ENCODE results near the gene LENEP.
"Not testable (repeated sequence)": the region's sequence is repeated elsewhere in the genome, so short reads cannot be mapped to it uniquely, and the experiment has no call there.

LENEP gene

GRCh38 chr1:154975409-154976059 lies 17.9 kb upstream of the LENEP start:
- DNase-seq (ENCODE audit: low read depth) = no peak

- not testable (repeated sequence) for DNase-seq (ENCODE audit: low read depth)
Measured at GRCh38 chr1:154977762-154978161, 15.6 kb upstream of the LENEP start.

- DNase-seq (ENCODE audit: low read depth) = no peak
Measured at GRCh38 chr1:154978360-154978759, 15.0 kb upstream of the LENEP start.

GRCh38 chr1:154982341-154982740 lies 11.0 kb upstream of the LENEP start:
- no peak for DNase-seq (ENCODE audit: low read depth)

GRCh38 chr1:154982897-154983648 lies 10.3 kb upstream of the LENEP start, which contains the start of gene FLAD1:
Gene FLAD1, plus strand, starts transcription at chr1:154983344. Its CDS starts 351 bp downstream, at chr1:154983695.
- DNase-seq (ENCODE audit: low read depth) = peak; percentile 100

GRCh38 chr1:154983776-154984466 lies 9.5 kb upstream of the LENEP start:
- DNase-seq (ENCODE audit: low read depth) = no peak

- not testable (repeated sequence) for DNase-seq (ENCODE audit: low read depth)
Measured at GRCh38 chr1:154986736-154987135, 6.7 kb upstream of the LENEP start.

- no peak for DNase-seq (ENCODE audit: low read depth)
Measured at GRCh38 chr1:154987326-154987725, 6.1 kb upstream of the LENEP start.

- DNase-seq (ENCODE audit: low read depth) = no peak
Measured at GRCh38 chr1:154988058-154988954, 5.1 kb upstream of the LENEP start.

GRCh38 chr1:154989195-154989860 lies 4.1 kb upstream of the LENEP start:
- no peak for DNase-seq (ENCODE audit: low read depth)

GRCh38 chr1:154990276-154990675 lies 3.1 kb upstream of the LENEP start:
- DNase-seq (ENCODE audit: low read depth) = no peak

GRCh38 chr1:154992721-154993571 lies 440 bp upstream of the LENEP start:
- DNase-seq (ENCODE audit: low read depth) = no peak

- no peak for DNase-seq (ENCODE audit: low read depth)
Measured at GRCh38 chr1:154994269-154994587, 842 bp downstream of the LENEP start.

- DNase-seq (ENCODE audit: low read depth) = no peak
Measured at GRCh38 chr1:154994591-154994990, 1.2 kb downstream of the LENEP start.

GRCh38 chr1:154995301-154995983 lies 2.1 kb downstream of the LENEP start:
- DNase-seq (ENCODE audit: low read depth) = peak; percentile 45

- no peak for DNase-seq (ENCODE audit: low read depth)
Measured at GRCh38 chr1:154996966-154997701, 3.7 kb downstream of the LENEP start.

- no peak for DNase-seq (ENCODE audit: low read depth)
Measured at GRCh38 chr1:154998201-154998780, 4.9 kb downstream of the LENEP start.

- DNase-seq (ENCODE audit: low read depth) = no peak
Measured at GRCh38 chr1:154998818-154999570, 5.6 kb downstream of the LENEP start.

Data from GM04503 (cell line).